NCI-H1436 (cell line): ENCODE data around the gene SYT17.

Source experiments
- DNase-seq: peaks from one replicate; lab custom pipeline; 2025; lab: John Stamatoyannopoulos, UW

Gene SYT17

GRCh38 chr16:19301931-19302330 is 133.9 kb downstream of the SYT17 start:
- DNase-seq, result no peak

DNA sequence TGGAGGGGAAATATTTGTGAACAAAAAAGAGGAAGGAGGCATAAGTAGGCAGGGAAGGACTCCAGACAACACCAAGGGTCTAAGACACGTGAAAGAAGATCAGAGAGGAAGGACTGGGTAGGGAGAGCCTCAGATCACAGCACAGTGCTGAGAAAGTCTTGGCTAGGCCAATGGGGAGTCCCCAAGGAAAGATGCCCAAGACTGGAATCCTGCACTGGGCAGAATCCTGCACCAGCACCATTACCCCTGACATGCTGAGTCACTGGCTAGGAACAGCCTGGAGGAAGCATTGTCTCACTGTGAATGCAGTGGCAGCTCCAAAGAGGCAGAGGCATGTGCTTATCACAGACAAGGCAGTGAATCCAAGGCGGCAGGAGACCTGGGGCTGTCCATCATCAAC is 136.7 kb downstream of the SYT17 start:
- no peak for DNase-seq

GRCh38 chr16:19305443-19305842 is 137.4 kb downstream of the SYT17 start:
- no peak for DNase-seq

DNA sequence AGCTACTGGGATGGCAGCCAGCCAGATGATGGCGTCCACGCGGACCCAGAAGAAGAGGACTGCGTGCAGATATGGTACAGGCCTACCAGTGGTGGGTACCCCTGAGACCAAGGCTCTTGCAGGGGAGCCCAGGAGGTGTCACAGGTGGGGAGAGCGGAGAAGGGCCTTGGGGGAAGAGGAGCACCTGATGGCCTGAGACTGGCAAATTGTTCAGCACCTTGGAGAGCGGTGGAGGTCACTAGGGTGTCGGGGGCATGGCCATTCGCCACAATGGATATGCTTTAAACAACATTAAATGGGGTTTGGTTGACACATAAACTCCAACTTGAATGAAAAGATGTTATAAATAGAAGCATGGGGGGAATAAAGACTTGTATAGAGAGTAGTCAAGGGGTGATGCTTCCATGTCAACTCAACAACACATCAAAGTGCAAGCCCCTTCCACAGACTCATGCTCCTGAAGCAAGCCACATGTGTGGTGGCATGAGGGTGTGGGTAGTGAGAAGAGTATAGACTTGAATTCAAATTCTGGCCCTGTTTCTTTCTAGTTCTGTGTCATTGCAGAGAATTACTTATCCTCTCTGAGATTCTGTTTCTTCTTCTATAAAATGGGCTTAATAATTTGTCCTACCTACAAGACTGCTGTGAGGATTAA is 139.7 kb downstream of the SYT17 start:
- no peak for DNase-seq

DNA sequence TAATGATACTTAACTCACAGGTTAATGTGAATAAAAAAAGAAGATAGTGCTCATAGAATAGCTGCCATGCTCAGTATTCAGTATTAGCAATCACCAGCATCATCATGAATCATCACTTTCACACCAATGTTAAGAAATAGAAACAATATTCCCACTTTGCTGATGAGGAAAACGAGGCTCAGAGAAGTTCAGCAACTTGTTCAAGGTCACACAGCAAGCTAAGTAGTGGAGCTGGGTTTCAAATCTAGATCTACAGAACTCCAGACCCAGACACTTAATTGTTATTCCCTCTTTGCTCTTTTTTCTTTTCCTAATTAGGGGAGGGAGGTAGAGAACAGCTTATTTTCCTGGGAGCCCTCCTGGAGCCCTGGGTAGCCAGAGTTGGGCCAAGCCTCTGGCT is 140.4 kb downstream of the SYT17 start:
- DNase-seq, result no peak

- DNase-seq, result no peak
These were observed 141.1 kb downstream of the SYT17 start for GRCh38 chr16:19309178-19309577.

- DNase-seq, result no peak
These were observed 146.8 kb downstream of the SYT17 start for GRCh38 chr16:19314718-19315425.

- no peak for DNase-seq
These were observed 147.9 kb downstream of the SYT17 start for GRCh38 chr16:19315889-19316433.

DNA sequence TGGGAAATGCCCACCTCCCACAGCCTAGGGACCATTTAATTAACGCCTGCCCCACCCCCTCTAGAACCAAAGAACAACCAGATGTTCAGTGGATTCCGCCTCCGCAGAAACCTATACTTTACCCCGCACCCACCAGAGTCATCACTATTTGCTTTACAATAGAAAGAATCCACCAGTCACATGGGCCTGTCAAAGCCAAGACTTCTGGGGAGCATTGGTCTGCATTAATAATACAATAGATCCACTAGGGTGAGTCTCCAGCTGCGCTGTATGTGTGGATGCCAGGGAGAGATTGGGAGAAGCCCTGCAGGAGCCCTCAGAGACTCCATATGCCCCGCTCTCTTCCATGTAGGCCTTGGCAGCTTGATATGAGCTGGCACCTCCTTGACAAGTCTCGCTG is 148.8 kb downstream of the SYT17 start:
- no peak for DNase-seq
